Activated T-cell treated with anti-CD3 and anti-CD28 coated beads, Interleukin-2, amount 50 U/mL, for 72 hours (primary cell): ENCODE measurements around the gene PLEKHG5. TPM values are rescaled to one million over a fixed set of nuclear protein-coding genes. Genes with fewer than 3 reads are reported as not detected.
A peak's percentile ranks its signal among the peaks of the same experiment; 100 is the strongest.

Experiments
- ATAC-seq, 2 donors: fragments of 150-1000 bp; cut with Tn5 transposase; replicated peaks in 1 of 2; 2 replicates each; pipeline ENCODE4 v1.10.0; 2021; ENCODE audit warnings: moderate library complexity in 2 of 2, mild to moderate bottlenecking in 1 of 2
- DNase-seq, 2 donors: peaks; one replicate each; pipeline ENCODE4 v3.0.0; 2021 to 2022; ENCODE audit warnings: mixed read lengths in 1 of 2
- H3K27ac Mint-ChIP-seq: one replicate; pipeline ENCODE4 v1.8.0; 2022; ENCODE audit warnings: mild to moderate bottlenecking, moderate library complexity, mixed read lengths
- H3K27me3 Mint-ChIP-seq: one replicate; pipeline ENCODE4 v1.8.0; 2022; ENCODE audit warnings: low read depth, mixed read lengths
- H3K36me3 Mint-ChIP-seq, 2 donors: one replicate each; pipeline ENCODE4 v1.8.0; 2022; ENCODE audit warnings: mixed read lengths in 2 of 2, mild to moderate bottlenecking in 1 of 2; ENCODE audit not compliant: insufficient read depth in 2 of 2
- H3K4me1 Mint-ChIP-seq: one replicate; pipeline ENCODE4 v1.8.0; 2022; ENCODE audit warnings: low read depth, mixed read lengths
- H3K4me3 Mint-ChIP-seq, 2 donors: one replicate each; pipeline ENCODE4 v1.8.0; 2022; ENCODE audit warnings: mild to moderate bottlenecking in 2 of 2, mixed read lengths in 2 of 2, moderate library complexity in 2 of 2
- H3K9me3 Mint-ChIP-seq, 2 donors: one replicate each; pipeline ENCODE4 v1.8.0; 2022; ENCODE audit warnings: mixed read lengths in 2 of 2
- total RNA-seq, 2 donors: library from RNA; stranded (reverse); gene quantifications; one replicate each; pipeline ENCODE4 v1.2.3, GENCODE V29; 2022

PLEKHG5 gene
- total RNA-seq, 2 donors from 2014 or later: 2.6 to 3.2 TPM

DNA sequence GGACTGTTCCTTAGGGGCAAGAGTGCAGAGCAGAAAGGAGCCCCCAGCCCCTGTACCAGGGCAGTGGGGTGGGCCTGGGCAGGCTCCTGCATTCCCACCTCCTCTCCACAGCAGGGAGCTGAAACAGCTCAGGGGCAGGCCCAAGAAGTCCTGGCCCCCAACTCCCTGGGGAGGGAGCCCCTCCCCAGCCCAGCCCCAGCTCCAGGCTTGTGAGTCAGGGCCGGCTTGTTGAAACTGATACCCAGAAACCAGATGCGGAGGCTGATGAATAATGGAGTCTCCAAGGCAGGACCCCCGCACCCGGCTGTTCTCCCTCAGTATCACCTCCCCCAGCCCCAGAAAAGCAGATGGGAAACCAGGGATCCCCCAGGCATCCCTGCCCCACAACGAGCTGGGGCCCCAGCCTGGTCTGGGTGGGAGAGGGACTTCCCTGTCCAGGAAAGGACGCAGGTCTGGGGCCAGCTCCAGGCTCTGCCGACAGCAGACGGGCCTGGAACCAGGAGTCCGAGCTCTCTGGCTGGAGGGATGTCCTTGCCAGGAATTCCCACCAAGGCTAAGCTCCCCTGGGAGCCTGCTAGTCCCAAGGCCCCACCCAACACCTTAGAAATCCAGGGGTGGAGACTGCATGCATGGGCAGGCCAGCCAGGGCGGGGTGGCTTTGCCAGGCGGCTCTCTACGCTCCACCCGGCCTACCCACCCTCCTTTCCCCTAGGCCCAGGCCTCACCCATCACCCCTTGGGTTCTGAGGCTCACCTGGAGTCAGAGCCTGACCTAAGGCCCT is 2.7 kb downstream of the PLEKHG5 start:
- peaks cover 22% of the 10 kb centered on the region for H3K4me1 Mint-ChIP-seq
- ATAC-seq: no peak
- H3K27ac Mint-ChIP-seq: no peak overlapping the region
- no peak overlapping the region for H3K4me3 Mint-ChIP-seq
- no peak for DNase-seq
- H3K27me3 Mint-ChIP-seq: peaks cover 28% of the 10 kb centered on the region
- no peaks in the 10 kb centered on the region for H3K36me3 Mint-ChIP-seq
- no peaks in the 10 kb centered on the region for H3K9me3 Mint-ChIP-seq

GRCh38 chr1:6487804-6488484 is 3.5 kb downstream of the PLEKHG5 start:
- H3K27me3 Mint-ChIP-seq: peaks cover 28% of the 10 kb centered on the region
- ATAC-seq: no peak
- H3K4me3 Mint-ChIP-seq: no peak overlapping the region
- H3K27ac Mint-ChIP-seq: no peak overlapping the region
- DNase-seq: no peak
- H3K4me1 Mint-ChIP-seq: peaks cover 22% of the 10 kb centered on the region
- no peaks in the 10 kb centered on the region for H3K9me3 Mint-ChIP-seq
- H3K36me3 Mint-ChIP-seq: no peaks in the 10 kb centered on the region

- Mint-ChIP-seq H3K36me3 (no peaks in the 10 kb centered on the region), H3K4me1 (peaks cover 17% of the 10 kb centered on the region), H3K27ac (no peak overlapping the region)
Observed at GRCh38 chr1:6486433-6487011, 4.9 kb downstream of the PLEKHG5 start.

GRCh38 chr1:6485168-6486101 is 6.0 kb downstream of the PLEKHG5 start:
- H3K4me3 Mint-ChIP-seq: peak overlapping the region; percentile 60 to 78
- H3K36me3 Mint-ChIP-seq: no peaks in the 10 kb centered on the region
- H3K27ac Mint-ChIP-seq: no peak overlapping the region
- H3K9me3 Mint-ChIP-seq: no peaks in the 10 kb centered on the region
- H3K4me1 Mint-ChIP-seq: peaks cover 12% of the 10 kb centered on the region
- DNase-seq (no peak), ATAC-seq (no peak)
- peaks cover 28% of the 10 kb centered on the region for H3K27me3 Mint-ChIP-seq

More at GRCh38 chr1:6486433-6487011, 4.9 kb downstream of the PLEKHG5 start:
- peak overlapping the region; percentile 60 to 78 for H3K4me3 Mint-ChIP-seq
- peak; percentile 90 to 91 for DNase-seq
- H3K9me3 Mint-ChIP-seq: no peaks in the 10 kb centered on the region
- peaks cover 28% of the 10 kb centered on the region for H3K27me3 Mint-ChIP-seq
- peak; percentile 68 to 71 for ATAC-seq

- Mint-ChIP-seq H3K27me3 (peaks cover 28% of the 10 kb centered on the region), H3K4me3 (peak overlapping the region in 1 of 2 donors; percentile 65), H3K4me1 (peaks cover 12% of the 10 kb centered on the region), H3K9me3 (no peaks in the 10 kb centered on the region), H3K36me3 (no peaks in the 10 kb centered on the region), H3K27ac (no peak overlapping the region)
- ATAC-seq (no peak), DNase-seq (no peak)
Observed at GRCh38 chr1:6484826-6485167, 6.7 kb downstream of the PLEKHG5 start.

DNA sequence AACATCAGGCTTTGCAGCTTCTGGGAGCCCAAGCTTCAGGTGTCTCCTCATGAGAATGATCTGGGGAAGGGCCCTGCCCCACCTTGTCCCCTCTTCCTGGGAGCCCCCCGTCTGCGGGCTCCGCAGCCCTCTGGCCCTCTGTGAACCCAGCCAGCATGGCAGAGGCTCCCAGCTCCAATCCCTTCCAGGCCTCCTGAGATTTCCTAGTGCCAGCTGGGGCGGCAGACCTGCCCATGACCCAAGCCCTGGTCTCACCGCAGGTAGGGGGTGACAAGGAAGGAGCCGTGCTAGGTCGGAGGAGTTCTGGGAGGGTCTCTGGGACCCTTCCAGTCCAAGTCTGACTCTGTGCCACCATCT is 7.7 kb downstream of the PLEKHG5 start:
- Mint-ChIP-seq H3K4me3 (no peak overlapping the region), H3K27ac (no peak overlapping the region), H3K27me3 (peaks cover 28% of the 10 kb centered on the region), H3K9me3 (no peaks in the 10 kb centered on the region), H3K4me1 (peaks cover 12% of the 10 kb centered on the region), H3K36me3 (no peaks in the 10 kb centered on the region)
- DNase-seq (no peak), ATAC-seq (no peak)

GRCh38 chr1:6483017-6483760 is 8.3 kb downstream of the PLEKHG5 start:
- H3K4me1 Mint-ChIP-seq: peaks cover 12% of the 10 kb centered on the region
- DNase-seq: no peak
- H3K36me3 Mint-ChIP-seq: no peaks in the 10 kb centered on the region
- no peaks in the 10 kb centered on the region for H3K9me3 Mint-ChIP-seq
- no peak overlapping the region for H3K4me3 Mint-ChIP-seq
- H3K27ac Mint-ChIP-seq: no peak overlapping the region
- H3K27me3 Mint-ChIP-seq: peaks cover 28% of the 10 kb centered on the region
- ATAC-seq: no peak

DNA sequence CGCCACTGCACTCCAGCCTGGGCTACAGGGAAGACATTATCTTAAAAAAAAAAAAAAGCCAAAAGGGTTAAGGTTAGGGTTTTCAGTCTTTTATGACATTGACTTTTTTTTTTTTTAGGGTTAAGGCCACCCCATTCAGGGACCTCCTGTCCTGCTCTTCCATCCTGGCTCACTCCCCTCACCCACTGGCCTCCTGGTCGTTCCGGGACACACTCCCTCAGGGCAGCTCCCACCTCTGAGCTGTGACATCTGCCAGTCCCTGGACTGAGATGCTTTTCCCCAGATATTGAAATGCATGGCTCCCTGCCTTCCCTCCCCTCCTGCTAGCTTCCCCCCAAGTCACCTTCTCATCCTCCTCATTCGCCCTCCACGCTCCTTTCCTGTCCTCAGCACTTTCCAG is 9.6 kb downstream of the PLEKHG5 start:
- DNase-seq (no peak), ATAC-seq (no peak)
- Mint-ChIP-seq H3K36me3 (no peaks in the 10 kb centered on the region), H3K27ac (no peak overlapping the region), H3K9me3 (no peaks in the 10 kb centered on the region), H3K27me3 (peaks cover 19% of the 10 kb centered on the region), H3K4me3 (no peak overlapping the region), H3K4me1 (peaks cover 12% of the 10 kb centered on the region)

- Mint-ChIP-seq H3K4me3 (no peak overlapping the region), H3K4me1 (no peaks in the 10 kb centered on the region), H3K9me3 (no peaks in the 10 kb centered on the region), H3K27ac (no peak overlapping the region), H3K36me3 (no peaks in the 10 kb centered on the region), H3K27me3 (no peaks in the 10 kb centered on the region)
- no peak for DNase-seq
- ATAC-seq: no peak
Observed at GRCh38 chr1:6477039-6477820, 14.2 kb downstream of the PLEKHG5 start.

DNA sequence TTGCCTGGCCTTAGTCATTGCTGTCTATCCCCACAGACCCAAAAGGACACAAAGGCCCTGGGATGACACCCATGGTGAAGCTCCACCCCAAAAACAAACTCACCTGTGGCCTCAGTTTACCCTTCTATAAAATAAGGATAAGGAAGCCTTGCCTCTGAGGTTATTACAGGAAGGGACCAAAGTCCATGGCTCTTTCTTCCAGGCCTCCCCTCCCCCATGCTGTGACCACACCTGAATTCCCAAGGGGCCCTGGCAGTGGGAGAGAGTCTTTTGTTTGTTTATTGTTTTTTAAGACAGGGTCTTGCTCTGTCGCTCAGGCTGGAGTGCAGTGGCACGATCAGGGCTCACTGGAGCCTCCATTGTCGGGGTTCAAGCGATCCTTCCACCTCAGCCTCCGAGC is 15.0 kb downstream of the PLEKHG5 start:
- H3K4me3 Mint-ChIP-seq: no peak overlapping the region
- no peak for DNase-seq
- H3K27me3 Mint-ChIP-seq: no peaks in the 10 kb centered on the region
- no peaks in the 10 kb centered on the region for H3K9me3 Mint-ChIP-seq
- ATAC-seq: no peak
- no peaks in the 10 kb centered on the region for H3K36me3 Mint-ChIP-seq
- no peak overlapping the region for H3K27ac Mint-ChIP-seq
- H3K4me1 Mint-ChIP-seq: no peaks in the 10 kb centered on the region

- H3K27me3 Mint-ChIP-seq: no peaks in the 10 kb centered on the region
- H3K27ac Mint-ChIP-seq: no peak overlapping the region
- peak; percentile 91 to 92 for ATAC-seq
- no peak overlapping the region for H3K4me3 Mint-ChIP-seq
- no peaks in the 10 kb centered on the region for H3K36me3 Mint-ChIP-seq
- no peaks in the 10 kb centered on the region for H3K4me1 Mint-ChIP-seq
- peak; percentile 77 to 82 for DNase-seq
- H3K9me3 Mint-ChIP-seq: no peaks in the 10 kb centered on the region
Observed at GRCh38 chr1:6475381-6476133, 15.9 kb downstream of the PLEKHG5 start.
